ENCODE data around the gene MYO9A. TPM values are rescaled to one million over a fixed set of nuclear protein-coding genes. Genes with fewer than 3 reads are reported as not detected.

MYO9A gene
- total and polyA plus RNA-seq, 3 donors from 2014 or later = 68.9 to 126 (median 103) TPM

DNA sequence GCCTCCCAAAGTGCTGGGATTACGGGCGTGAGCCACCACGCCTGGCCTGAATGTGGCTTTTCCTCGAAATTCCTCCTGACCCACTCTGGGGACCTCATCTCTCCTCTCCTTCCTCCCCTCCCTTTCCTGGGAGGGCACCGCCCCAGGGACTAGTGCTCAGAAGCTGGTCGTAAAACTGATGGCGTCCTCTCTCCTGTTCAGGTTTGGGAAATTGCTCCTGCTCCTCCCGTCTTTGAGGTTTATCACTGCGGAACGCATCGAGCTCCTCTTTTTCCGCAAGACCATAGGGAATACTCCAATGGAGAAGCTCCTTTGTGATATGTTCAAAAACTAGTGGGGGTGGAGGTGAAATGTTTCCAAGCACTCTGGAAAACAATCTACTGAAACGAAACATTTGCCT, 300.6 kb downstream of the MYO9A start:
- H3K4me3 ChIP-seq = no peak overlapping the region
- intact Hi-C loops (cut with DNase I; ENCODE audit: low total_unique reads) = no loop called here

GRCh38 chr15:71815301-71815700, 302.6 kb downstream of the MYO9A start:
- Histone ChIP-seq H3K9me3 (no peaks in the 10 kb centered on the region), H3K4me1 (no peaks in the 10 kb centered on the region), H3K27me3 (no peaks in the 10 kb centered on the region), H3K36me3 (ENCODE audit: low read depth, missing control alignments) (no peaks in the 10 kb centered on the region), H3K4me3 (no peak overlapping the region), H3K27ac (no peak overlapping the region)
- no peak for TF ChIP-seq POLR2A (IDR thresholded peaks at IDR 0.05)
- TF ChIP-seq CTCF (IDR thresholded peaks at IDR 0.05) = no peak
- intact Hi-C loops (cut with DNase I; ENCODE audit: low total_unique reads) = no loop called here
- no peak for DNase-seq
- WGBS, 2 donors = 93 to 98% methylated on average over 3 of the region's 3 CpGs

More for the DNA sequence above, 300.6 kb downstream of the MYO9A start:
- H3K36me3 ChIP-seq (ENCODE audit: low read depth, missing control alignments) = no peaks in the 10 kb centered on the region
- no peaks in the 10 kb centered on the region for H3K9me3 ChIP-seq
- H3K27me3 ChIP-seq = no peaks in the 10 kb centered on the region
- TF ChIP-seq CTCF (IDR thresholded peaks at IDR 0.05) = no peak
- TF ChIP-seq POLR2A (IDR thresholded peaks at IDR 0.05) = no peak
- WGBS, 2 donors = 71 to 79% methylated on average over 13 of the region's 13 CpGs
- H3K4me1 ChIP-seq = no peaks in the 10 kb centered on the region
- DNase-seq = no peak
- H3K27ac ChIP-seq = no peak overlapping the region

DNA sequence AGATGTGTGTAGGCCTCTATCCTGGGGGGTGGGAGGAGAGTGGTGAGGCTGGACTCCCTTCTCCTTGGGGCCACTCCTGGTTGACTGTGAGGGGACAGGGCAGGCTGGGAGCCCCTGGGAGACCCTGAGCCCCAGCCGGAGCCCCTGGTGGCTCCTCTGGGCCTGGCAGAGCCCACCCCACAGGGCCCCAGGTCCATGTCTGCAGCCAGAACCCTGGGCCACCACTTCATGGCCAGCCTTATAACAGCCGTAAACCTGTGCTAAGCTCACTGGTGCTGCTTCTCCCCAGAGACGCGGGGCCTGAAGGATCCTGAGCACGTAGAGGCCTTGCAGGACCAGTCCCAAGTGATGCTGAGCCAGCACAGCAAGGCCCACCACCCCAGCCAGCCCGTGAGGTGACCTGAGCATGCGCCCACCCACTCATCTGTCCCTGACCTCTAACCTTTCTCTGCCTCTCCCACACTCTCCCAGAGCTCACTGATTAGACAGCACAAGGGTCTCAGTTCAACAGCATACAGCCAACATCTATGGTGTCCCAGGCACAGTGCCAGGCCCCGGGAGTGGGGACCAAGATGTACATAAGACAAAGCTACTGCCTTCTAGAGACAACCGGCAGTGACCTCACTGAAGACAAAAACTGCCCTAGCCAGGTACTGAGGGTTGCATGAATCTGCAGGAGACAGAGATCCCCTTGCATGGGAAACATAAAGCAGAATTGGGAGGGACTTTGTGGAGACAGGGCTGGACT, 304.1 kb downstream of the MYO9A start:
- no peak for TF ChIP-seq CTCF (IDR thresholded peaks at IDR 0.05)
- TF ChIP-seq POLR2A (IDR thresholded peaks at IDR 0.05) = no peak
- H3K4me1 ChIP-seq = no peaks in the 10 kb centered on the region
- DNase-seq = no peak
- 61 to 62% methylated on average over 7 to 8 of the region's 9 CpGs for WGBS, 2 donors
- no peak overlapping the region for H3K4me3 ChIP-seq
- no peaks in the 10 kb centered on the region for H3K27me3 ChIP-seq
- H3K27ac ChIP-seq = no peak overlapping the region
- intact Hi-C loops (cut with DNase I; ENCODE audit: low total_unique reads) = no loop called here
- H3K9me3 ChIP-seq = no peaks in the 10 kb centered on the region
- H3K36me3 ChIP-seq (ENCODE audit: low read depth, missing control alignments) = no peaks in the 10 kb centered on the region

- H3K27ac ChIP-seq = no peak overlapping the region
- TF ChIP-seq CTCF (IDR thresholded peaks at IDR 0.05) (no peak), POLR2A (IDR thresholded peaks at IDR 0.05) (no peak)
- H3K4me3 ChIP-seq = no peak overlapping the region
- no peaks in the 10 kb centered on the region for H3K9me3 ChIP-seq
- H3K27me3 ChIP-seq = no peaks in the 10 kb centered on the region
- H3K4me1 ChIP-seq = peaks cover 3% of the 10 kb centered on the region
- DNase-seq = no peak
- 33 to 91% methylated on average over 1 to 16 of the region's 16 CpGs for WGBS, 2 donors
- H3K36me3 ChIP-seq (ENCODE audit: low read depth, missing control alignments) = no peaks in the 10 kb centered on the region
- intact Hi-C loops (cut with DNase I; ENCODE audit: low total_unique reads) = no loop called here
Observed at GRCh38 chr15:71812966-71813722, 304.8 kb downstream of the MYO9A start.
